PFSK-1 (cell line): ENCODE data around the gene BANF2.

ENCODE experiments used
- FOXP2 ChIP-seq: optimal IDR thresholded peaks from 2 replicates; pipeline ENCODE3; 2011; ENCODE audit warnings: borderline replicate concordance, control low read depth, inconsistent platforms; ENCODE audit not compliant: insufficient read depth; ENCODE audit errors: extremely low read length, extremely low read depth
- TF ChIP-seq, protein P1 (sequence below), 2 experiments: IDR thresholded peaks; 2 replicates each; pipeline versions ENCODE4 v1.6.1 to v1.8.0; 2011 to 2012; ENCODE audit warnings: low read depth in 2 of 2, low read length in 2 of 2, control low read depth in 1 of 2, inconsistent platforms in 1 of 2, mild to moderate bottlenecking in 1 of 2, moderate library complexity in 1 of 2; ENCODE audit not compliant: insufficient read depth in 1 of 2

DNA sequence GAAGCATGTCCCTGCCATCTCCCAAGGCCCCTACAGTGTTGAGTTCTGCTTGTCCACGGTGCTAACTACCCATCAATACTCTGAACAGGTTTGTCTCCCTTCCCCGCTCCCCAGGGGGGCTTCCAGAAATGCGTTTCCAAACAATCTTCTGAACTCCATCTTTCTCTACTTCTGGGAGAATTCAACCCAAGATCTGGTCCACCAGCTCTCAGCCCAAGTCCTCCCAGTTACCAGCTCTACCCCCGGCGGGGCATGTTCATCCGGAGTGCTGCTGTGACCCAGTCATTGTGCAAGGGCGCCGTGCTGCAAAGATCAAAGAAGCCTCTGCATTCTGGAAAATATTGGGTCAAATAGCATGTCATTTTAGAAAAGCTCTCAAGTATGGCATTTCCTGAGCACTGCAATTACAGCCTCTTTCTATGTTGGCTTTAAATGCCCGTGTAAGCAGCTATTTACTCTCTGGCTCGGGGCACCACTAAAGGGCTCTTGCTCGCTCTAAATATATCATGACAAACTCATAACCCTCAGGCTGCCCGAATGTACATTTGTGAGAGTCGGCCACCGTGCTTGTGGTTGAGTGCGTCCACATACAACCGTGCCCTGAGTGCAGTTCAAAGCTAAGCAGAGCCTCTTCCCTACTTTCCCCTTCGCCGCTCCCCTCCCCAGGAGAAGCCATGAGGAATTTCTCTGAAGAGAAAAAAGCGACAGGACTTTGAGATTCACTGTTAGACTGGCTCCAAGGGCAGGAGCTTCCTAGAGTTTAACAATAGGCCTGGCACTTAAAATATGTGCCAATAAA, 71.6 kb downstream of the BANF2 start:
- no peak for TF ChIP-seq FOXP2
- TF ChIP-seq, protein P1, sequence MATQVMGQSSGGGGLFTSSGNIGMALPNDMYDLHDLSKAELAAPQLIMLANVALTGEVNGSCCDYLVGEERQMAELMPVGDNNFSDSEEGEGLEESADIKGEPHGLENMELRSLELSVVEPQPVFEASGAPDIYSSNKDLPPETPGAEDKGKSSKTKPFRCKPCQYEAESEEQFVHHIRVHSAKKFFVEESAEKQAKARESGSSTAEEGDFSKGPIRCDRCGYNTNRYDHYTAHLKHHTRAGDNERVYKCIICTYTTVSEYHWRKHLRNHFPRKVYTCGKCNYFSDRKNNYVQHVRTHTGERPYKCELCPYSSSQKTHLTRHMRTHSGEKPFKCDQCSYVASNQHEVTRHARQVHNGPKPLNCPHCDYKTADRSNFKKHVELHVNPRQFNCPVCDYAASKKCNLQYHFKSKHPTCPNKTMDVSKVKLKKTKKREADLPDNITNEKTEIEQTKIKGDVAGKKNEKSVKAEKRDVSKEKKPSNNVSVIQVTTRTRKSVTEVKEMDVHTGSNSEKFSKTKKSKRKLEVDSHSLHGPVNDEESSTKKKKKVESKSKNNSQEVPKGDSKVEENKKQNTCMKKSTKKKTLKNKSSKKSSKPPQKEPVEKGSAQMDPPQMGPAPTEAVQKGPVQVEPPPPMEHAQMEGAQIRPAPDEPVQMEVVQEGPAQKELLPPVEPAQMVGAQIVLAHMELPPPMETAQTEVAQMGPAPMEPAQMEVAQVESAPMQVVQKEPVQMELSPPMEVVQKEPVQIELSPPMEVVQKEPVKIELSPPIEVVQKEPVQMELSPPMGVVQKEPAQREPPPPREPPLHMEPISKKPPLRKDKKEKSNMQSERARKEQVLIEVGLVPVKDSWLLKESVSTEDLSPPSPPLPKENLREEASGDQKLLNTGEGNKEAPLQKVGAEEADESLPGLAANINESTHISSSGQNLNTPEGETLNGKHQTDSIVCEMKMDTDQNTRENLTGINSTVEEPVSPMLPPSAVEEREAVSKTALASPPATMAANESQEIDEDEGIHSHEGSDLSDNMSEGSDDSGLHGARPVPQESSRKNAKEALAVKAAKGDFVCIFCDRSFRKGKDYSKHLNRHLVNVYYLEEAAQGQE (IDR thresholded peaks at IDR 0.05; ENCODE audit: insufficient read depth in 1 of 2, low read depth in 2 of 2, low read length in 2 of 2), result no peak
